NT2/D1 (cell line): Measurements from ENCODE around the gene USB1.

Experiments used
- DNase-seq: peaks from one replicate; pipeline ENCODE4 v3.0.0-alpha.2; 2011; ENCODE audit warnings: low read depth, low spot score
- H3K27me3 ChIP-seq: 2 replicates; pipeline ENCODE4 v1.6.0; 2011; ENCODE audit warnings: mild to moderate bottlenecking; ENCODE audit not compliant: insufficient read length, insufficient read depth
- H3K36me3 ChIP-seq: 2 replicates; pipeline ENCODE4 v1.6.1; 2011; ENCODE audit warnings: mild to moderate bottlenecking, low read length, mixed read lengths; ENCODE audit not compliant: insufficient read depth, insufficient read length
- H3K4me1 ChIP-seq: 2 replicates; pipeline ENCODE4 v1.5.1; 2011; ENCODE audit not compliant: insufficient read depth, insufficient read length
- H3K4me3 ChIP-seq: 2 replicates; pipeline ENCODE4 v1.5.1; 2011; ENCODE audit warnings: low read depth; ENCODE audit not compliant: insufficient read length
- H3K9ac ChIP-seq: 2 replicates; pipeline ENCODE4 v1.6.0; 2011; ENCODE audit warnings: low read depth; ENCODE audit not compliant: insufficient read length
- H3K9me3 ChIP-seq: 2 replicates; pipeline ENCODE4 v1.5.1; 2011; ENCODE audit warnings: mild to moderate bottlenecking, low read length; ENCODE audit not compliant: insufficient read depth
- SUZ12 ChIP-seq: IDR thresholded peaks from 2 replicates; pipeline ENCODE4 v1.6.1; 2011; ENCODE audit not compliant: insufficient read length, insufficient read depth; ENCODE audit errors: extremely low read depth
- YY1 ChIP-seq: IDR thresholded peaks from 2 replicates; pipeline ENCODE4 v1.6.1; 2011; ENCODE audit not compliant: insufficient read length, insufficient read depth
- ZNF274 ChIP-seq: IDR thresholded peaks from 2 replicates; pipeline ENCODE4 v1.6.1; 2011; ENCODE audit warnings: mild to moderate bottlenecking, low read depth, low read length

USB1 gene

DNA sequence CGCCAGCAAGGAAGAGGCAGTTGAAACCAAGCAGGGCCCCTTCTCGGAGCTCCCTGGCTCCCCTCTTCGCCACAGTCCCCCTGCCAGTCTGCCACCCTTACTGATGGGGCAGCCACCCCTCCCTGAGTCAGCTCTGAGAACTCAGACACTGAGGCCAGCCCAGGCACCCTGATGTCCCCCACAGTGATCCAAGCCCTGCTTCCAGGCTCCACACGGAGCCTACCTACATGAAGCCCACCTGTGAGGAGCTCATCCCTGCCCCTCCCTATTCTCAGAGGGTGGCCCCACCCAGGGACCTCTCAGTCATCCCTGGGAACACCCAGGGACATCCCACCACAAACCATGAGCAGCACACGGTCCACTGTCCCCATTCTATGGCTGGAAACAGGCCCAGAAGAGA, 39.2 kb upstream of the USB1 start:
- H3K27me3 ChIP-seq: no peaks in the 10 kb centered on the region
- no peak overlapping the region for H3K9ac ChIP-seq
- H3K36me3 ChIP-seq: no peaks in the 10 kb centered on the region
- TF ChIP-seq YY1 (no peak), ZNF274 (no peak), SUZ12 (no peak)
- H3K4me3 ChIP-seq: no peak overlapping the region
- H3K9me3 ChIP-seq: no peaks in the 10 kb centered on the region
- peaks cover 21% of the 10 kb centered on the region for H3K4me1 ChIP-seq
- DNase-seq: no peak

DNA sequence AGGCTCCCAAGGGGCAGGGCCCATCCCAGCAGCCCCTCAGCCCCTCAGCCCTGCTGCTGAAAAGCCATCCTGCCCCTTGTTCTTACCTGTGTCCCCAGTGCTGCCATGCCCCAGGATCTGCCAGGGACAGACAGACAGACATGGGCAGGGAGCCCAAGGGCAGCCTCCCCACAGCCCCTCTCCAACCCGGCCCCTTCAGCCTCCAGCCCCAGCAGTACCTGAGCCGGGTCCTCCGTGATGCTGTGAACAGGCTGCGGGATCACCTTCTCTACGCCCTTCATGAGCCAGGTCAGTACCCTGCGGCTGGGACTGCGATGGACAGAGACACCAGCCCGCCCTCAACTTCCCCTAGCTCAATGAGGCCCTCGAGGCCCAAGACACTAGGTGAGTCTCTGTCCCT, 38.5 kb upstream of the USB1 start:
- Histone ChIP-seq H3K4me3 (no peak overlapping the region), H3K36me3 (no peaks in the 10 kb centered on the region), H3K4me1 (peaks cover 19% of the 10 kb centered on the region), H3K27me3 (no peaks in the 10 kb centered on the region), H3K9ac (no peak overlapping the region), H3K9me3 (no peaks in the 10 kb centered on the region)
- TF ChIP-seq SUZ12 (no peak), YY1 (no peak), ZNF274 (no peak)
- no peak for DNase-seq

DNA sequence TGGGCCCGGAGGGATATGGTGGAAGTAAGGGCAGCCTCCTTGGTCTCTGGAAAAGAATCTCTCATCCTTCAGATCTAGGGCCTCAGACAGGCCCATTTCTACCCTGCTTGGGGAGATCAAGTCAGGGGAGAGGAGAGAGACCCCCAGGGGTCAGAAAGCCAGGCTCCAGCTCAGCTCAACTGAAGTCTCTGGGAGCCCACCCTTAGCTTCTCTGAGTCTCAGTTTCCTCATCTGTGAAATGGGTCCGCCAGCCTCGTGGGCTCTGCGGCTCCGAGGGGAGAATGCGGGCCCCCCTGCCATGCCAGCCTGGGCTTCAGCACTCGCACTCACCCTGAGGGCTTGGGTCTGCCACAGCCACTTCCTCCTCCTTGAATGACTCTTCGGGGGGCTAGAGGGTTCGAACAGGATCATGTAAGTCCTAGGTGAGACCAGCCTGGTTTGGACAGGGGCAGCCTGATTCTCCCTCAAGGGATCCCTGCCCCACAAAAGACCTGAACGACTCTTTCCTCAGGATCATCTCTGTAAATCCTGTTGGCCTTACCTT, 37.0 kb upstream of the USB1 start:
- peaks cover 10% of the 10 kb centered on the region for H3K4me1 ChIP-seq
- H3K27me3 ChIP-seq: no peaks in the 10 kb centered on the region
- H3K36me3 ChIP-seq: no peaks in the 10 kb centered on the region
- no peak for DNase-seq
- H3K4me3 ChIP-seq: no peak overlapping the region
- H3K9ac ChIP-seq: no peak overlapping the region
- no peaks in the 10 kb centered on the region for H3K9me3 ChIP-seq
- TF ChIP-seq ZNF274 (no peak), YY1 (no peak), SUZ12 (no peak)

DNA sequence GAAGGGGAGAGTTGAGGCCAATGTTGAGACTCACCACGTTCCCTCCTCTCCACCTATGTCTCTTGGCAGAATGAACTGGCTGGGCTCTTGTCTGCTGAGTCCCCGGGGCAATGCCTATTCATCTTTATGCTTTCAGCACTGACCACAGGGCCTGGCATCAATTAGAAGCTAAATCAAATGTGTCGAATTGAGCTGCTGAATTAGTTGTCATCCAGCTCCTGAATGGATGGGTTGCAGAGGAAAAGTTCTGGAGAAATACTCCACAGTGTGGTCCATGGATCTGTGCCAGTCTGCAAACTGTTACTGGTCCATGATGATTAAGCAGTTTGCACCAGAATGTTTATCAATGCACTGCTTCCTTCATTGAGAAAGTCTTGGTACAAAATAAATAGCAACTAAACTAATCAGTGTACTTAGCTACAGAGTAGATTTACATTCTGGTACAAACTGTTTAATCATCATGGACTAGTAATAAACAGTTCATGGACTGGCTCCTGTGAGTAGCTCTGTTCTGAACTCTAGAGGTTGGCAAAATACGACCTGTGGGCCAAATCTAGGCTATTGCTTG, 34.9 kb upstream of the USB1 start:
- no peak overlapping the region for H3K4me3 ChIP-seq
- H3K36me3 ChIP-seq: no peaks in the 10 kb centered on the region
- TF ChIP-seq YY1 (no peak), SUZ12 (no peak), ZNF274 (no peak)
- no peaks in the 10 kb centered on the region for H3K9me3 ChIP-seq
- no peaks in the 10 kb centered on the region for H3K4me1 ChIP-seq
- no peak for DNase-seq
- no peaks in the 10 kb centered on the region for H3K27me3 ChIP-seq
- no peak overlapping the region for H3K9ac ChIP-seq

DNA sequence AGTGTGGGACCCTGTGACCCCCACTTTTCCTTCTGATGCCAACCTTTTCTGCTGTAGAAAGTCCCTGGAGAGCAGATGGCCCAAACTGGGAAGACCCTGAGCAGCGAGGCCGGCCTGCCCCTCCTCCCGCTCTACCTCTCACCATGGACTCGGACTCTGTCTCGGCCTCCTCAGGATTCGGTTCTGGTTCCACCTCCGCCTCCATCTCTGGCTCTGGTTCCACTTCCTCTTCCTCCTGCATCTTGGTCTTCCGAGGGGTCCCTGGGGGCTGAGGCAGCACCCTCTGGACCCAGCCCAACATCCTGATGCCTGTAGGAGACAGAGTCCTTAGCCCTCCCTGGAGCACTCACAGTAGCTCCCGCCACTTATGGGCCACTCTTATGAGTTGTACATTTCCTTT, 34.2 kb upstream of the USB1 start:
- no peak for TF ChIP-seq SUZ12
- no peak for TF ChIP-seq YY1
- no peak for TF ChIP-seq ZNF274

DNA sequence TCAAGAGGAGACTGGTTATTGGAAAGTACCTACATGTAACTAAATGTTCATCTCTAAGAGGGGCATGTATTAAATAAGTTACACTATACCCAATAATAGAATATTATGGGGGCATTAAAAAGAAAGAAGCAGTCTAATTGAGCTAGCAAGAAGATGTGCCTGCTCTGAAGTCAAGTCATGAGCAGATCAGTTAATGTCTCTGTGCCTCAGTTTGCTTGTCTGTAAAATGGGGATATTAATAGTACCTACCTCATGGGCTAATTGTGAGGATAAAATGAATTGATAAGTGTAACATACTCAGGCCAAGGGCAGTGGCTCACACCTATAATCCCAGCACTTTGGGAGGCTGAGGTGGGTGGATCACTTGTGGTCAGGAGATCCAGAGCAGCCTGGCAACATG, 33.3 kb upstream of the USB1 start:
- no peak for TF ChIP-seq ZNF274
- no peak for TF ChIP-seq SUZ12
- TF ChIP-seq YY1: no peak

More for the DNA sequence above, 34.2 kb upstream of the USB1 start:
- Histone ChIP-seq H3K27me3 (no peaks in the 10 kb centered on the region), H3K4me1 (no peaks in the 10 kb centered on the region), H3K36me3 (no peaks in the 10 kb centered on the region), H3K9me3 (no peaks in the 10 kb centered on the region), H3K4me3 (no peak overlapping the region), H3K9ac (no peak overlapping the region)
- no peak for DNase-seq

DNA sequence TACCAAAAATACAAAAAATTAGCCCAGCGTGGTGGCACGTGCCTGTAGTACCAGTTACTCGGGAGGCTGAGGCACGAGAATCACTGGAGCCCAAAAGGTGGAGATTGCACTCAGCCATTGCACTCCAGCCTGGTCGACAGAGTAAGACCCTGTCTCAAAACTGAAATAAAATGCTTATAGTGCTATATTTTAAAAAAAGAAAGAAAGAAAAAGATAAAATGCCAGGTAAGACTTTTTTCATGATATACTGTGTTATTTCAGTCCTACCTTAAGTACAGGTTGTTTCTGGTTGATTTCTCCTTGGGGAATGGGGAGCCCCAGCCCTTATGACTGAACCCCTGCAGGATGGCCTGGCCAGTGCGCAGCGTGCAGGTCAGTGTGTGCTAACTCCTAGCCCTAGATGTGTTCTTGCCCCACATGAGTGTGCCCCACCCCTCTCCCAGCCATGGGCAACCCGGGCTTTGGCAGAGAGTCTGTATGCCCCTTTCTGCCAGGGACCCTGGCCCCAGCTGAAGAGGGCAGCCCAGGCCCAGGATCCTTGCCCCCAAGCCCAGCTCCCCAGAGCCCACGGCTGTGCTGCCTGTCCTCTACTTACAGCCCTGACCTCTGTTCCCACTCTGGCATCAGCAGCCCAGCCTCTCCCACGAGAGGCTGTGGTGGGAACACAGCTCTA, 31.6 kb upstream of the USB1 start:
- Histone ChIP-seq H3K4me1 (peaks cover 2% of the 10 kb centered on the region), H3K9ac (no peak overlapping the region), H3K36me3 (no peaks in the 10 kb centered on the region), H3K9me3 (no peaks in the 10 kb centered on the region), H3K27me3 (no peaks in the 10 kb centered on the region), H3K4me3 (no peak overlapping the region)
- DNase-seq: no peak
- TF ChIP-seq SUZ12 (no peak), ZNF274 (no peak), YY1 (no peak)

More for the DNA sequence above, 33.3 kb upstream of the USB1 start:
- H3K27me3 ChIP-seq: no peaks in the 10 kb centered on the region
- H3K4me3 ChIP-seq: no peak overlapping the region
- H3K36me3 ChIP-seq: no peaks in the 10 kb centered on the region
- H3K4me1 ChIP-seq: peaks cover 2% of the 10 kb centered on the region
- H3K9me3 ChIP-seq: no peaks in the 10 kb centered on the region
- DNase-seq: no peak
- H3K9ac ChIP-seq: no peak overlapping the region
